ENCODE measurements around the gene MBOAT2. TPM values are rescaled to one million over a fixed set of nuclear protein-coding genes. Genes with fewer than 3 reads are reported as not detected.

Gene MBOAT2
- total and polyA plus RNA-seq, 11 donors: 4.5 to 34.9 (median 16.1) TPM

DNA sequence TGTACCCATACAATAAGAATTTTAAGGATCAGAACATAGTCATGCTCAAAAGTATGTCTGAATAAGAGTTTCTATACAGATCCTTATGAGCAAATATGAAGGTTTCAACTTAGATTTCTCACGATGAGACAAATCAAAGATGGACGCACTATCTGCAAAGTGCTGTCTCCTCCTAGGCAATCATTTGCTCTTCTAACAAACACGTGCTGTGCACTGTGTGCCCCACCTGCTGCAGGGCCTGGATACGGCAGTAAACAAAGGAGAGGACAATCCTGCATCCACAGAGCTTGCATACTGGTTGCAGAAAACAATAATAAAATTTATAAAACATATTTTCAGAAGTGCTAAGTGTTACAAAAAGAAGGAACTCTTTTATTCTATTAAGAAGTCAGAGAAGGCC, 126.2 kb downstream of the MBOAT2 start:
- no peak overlapping the region for H3K4me3 ChIP-seq
- H3K36me3 ChIP-seq: peaks cover 0 to 42% (median 0%) of the 10 kb centered on the region in 9 donors
- ATAC-seq (no peak), DNase-seq (no peak)
- no peaks in the 10 kb centered on the region for H3K4me1 ChIP-seq
- H3K27ac ChIP-seq: no peak overlapping the region
- WGBS, 4 donors: 91 to 94% (median 92%) methylated on average over 4 of the region's 4 CpGs
- H3K9me3 ChIP-seq: no peaks in the 10 kb centered on the region
- TF ChIP-seq POLR2A (IDR thresholded peaks at IDR 0.05): no peak
- TF ChIP-seq, protein P1, sequence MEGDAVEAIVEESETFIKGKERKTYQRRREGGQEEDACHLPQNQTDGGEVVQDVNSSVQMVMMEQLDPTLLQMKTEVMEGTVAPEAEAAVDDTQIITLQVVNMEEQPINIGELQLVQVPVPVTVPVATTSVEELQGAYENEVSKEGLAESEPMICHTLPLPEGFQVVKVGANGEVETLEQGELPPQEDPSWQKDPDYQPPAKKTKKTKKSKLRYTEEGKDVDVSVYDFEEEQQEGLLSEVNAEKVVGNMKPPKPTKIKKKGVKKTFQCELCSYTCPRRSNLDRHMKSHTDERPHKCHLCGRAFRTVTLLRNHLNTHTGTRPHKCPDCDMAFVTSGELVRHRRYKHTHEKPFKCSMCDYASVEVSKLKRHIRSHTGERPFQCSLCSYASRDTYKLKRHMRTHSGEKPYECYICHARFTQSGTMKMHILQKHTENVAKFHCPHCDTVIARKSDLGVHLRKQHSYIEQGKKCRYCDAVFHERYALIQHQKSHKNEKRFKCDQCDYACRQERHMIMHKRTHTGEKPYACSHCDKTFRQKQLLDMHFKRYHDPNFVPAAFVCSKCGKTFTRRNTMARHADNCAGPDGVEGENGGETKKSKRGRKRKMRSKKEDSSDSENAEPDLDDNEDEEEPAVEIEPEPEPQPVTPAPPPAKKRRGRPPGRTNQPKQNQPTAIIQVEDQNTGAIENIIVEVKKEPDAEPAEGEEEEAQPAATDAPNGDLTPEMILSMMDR (IDR thresholded peaks at IDR 0.05): no peak
- intact Hi-C loops (cut with DNase I): loop anchor here in 2 of 10 donors (5.0 to 10.0 kb wide), 2 partner anchors 227 to 260 kb away; no protein-coding TSS in a partner anchor
- H3K27me3 ChIP-seq: no peaks in the 10 kb centered on the region

DNA sequence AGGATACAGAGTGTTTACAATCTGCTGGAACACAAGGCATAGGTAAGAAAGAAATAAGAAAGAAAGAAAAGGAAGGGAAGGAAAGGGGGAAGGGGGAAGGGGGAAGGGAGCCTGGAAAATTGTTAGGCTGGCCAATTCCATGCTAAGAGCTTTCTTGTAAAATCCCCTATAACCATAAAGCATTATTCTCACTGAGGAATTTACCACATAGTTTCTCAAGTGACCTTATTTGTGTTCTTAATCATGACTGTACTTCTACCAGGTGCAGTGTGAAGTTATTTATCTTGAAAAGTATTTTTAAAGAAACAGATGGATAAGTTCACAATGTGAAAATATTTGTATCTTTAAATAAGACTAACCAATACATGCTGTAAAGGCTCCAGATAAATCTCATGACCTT, 126.9 kb downstream of the MBOAT2 start:
- no peaks in the 10 kb centered on the region for H3K9me3 ChIP-seq
- intact Hi-C loops (cut with DNase I): loop anchor here in 2 of 10 donors (5.0 to 10.0 kb wide), 2 partner anchors 228 to 261 kb away; no protein-coding TSS in a partner anchor
- H3K27ac ChIP-seq: no peak overlapping the region
- H3K4me1 ChIP-seq: no peaks in the 10 kb centered on the region
- TF ChIP-seq POLR2A (IDR thresholded peaks at IDR 0.05): no peak
- TF ChIP-seq, protein P1 (IDR thresholded peaks at IDR 0.05): no peak
- peaks cover 0 to 36% (median 0%) of the 10 kb centered on the region in 9 donors for H3K36me3 ChIP-seq
- no peaks in the 10 kb centered on the region for H3K27me3 ChIP-seq
- ATAC-seq (no peak), DNase-seq (no peak)
- H3K4me3 ChIP-seq: no peak overlapping the region

DNA sequence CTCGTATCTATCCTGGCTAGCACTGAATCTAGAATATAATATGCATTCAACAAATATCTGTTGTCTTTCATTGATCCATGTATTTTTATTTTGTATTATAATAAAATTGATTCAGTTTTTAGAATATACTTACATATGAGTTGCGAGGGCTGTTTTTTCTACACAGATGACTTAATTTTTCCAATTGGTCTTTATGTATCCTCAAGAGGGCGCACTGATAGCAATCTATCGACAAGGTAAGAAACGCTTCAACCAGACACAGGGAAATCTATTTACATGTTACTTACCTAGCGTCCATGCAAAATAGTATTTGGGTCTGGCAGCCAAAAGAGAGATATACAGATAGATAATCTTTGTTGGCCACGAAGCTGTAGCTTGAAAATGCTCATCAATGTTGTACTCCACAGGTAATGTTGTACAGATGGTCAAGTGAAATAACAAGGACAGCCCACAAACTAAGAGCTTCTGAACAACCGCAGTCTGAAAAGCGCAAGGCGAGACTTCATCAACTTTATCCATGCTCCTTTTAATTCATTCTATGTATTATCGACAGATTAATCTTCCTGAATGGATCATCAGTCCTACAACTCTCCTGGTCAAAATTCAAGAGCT, 130.6 kb downstream of the MBOAT2 start:
- H3K4me1 ChIP-seq: no peaks in the 10 kb centered on the region
- no peak overlapping the region for H3K4me3 ChIP-seq
- H3K9me3 ChIP-seq: no peaks in the 10 kb centered on the region
- H3K36me3 ChIP-seq: peaks cover 0 to 27% (median 0%) of the 10 kb centered on the region in 9 donors
- intact Hi-C loops (cut with DNase I): loop anchor here in 8 of 10 donors (2.0 to 10.0 kb wide), 4 partner anchors 232 to 269 kb away; no protein-coding TSS in a partner anchor
- no peak for TF ChIP-seq POLR2A (IDR thresholded peaks at IDR 0.05)
- TF ChIP-seq, protein P1 (IDR thresholded peaks at IDR 0.05): peak in 11 of 12 donors; percentile 30 to 66 (median 49)
- no peaks in the 10 kb centered on the region for H3K27me3 ChIP-seq
- no peak overlapping the region for H3K27ac ChIP-seq
- 54 to 59% (median 55%) methylated on average over 11 of the region's 11 CpGs for WGBS, 4 donors
- ATAC-seq (no peak), DNase-seq (no peak)

DNA sequence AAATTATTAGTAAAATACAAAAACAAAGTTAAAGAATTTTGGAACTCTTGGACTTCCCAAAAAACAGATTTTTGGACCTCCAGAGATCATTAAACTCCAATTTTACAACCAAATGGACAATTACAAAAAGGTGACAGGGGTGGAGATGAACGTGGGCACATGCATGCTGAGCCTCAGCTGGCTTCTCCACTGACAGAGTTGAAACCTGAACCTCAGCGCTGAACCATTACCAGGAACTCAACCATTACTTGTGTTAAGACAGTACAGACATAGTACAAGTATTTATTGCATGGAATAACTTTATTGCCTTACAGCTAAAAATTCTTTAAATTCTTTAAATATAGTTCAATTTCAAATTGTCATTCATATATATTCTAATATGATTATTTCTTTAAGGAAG, 133.0 kb downstream of the MBOAT2 start:
- ATAC-seq (no peak), DNase-seq (no peak)
- intact Hi-C loops (cut with DNase I): loop anchor here in 7 of 10 donors (5.0 to 10.0 kb wide), 3 partner anchors 234 to 272 kb away; no protein-coding TSS in a partner anchor
- H3K4me3 ChIP-seq: no peak overlapping the region
- no peak overlapping the region for H3K27ac ChIP-seq
- peaks cover 0 to 4% (median 0%) of the 10 kb centered on the region in 9 donors for H3K36me3 ChIP-seq
- H3K4me1 ChIP-seq: no peaks in the 10 kb centered on the region
- no peak for TF ChIP-seq POLR2A (IDR thresholded peaks at IDR 0.05)
- TF ChIP-seq, protein P1 (IDR thresholded peaks at IDR 0.05): no peak
- H3K9me3 ChIP-seq: no peaks in the 10 kb centered on the region
- WGBS, 4 donors: 85 to 96% (median 94%) methylated on average over 2 of the region's 2 CpGs
- H3K27me3 ChIP-seq: no peaks in the 10 kb centered on the region
